ENCODE measurements around the gene CAMSAP2. TPM values are rescaled to one million over a fixed set of nuclear protein-coding genes. Genes with fewer than 3 reads are reported as not detected.

The CAMSAP2 gene
- total and polyA plus RNA-seq, 2 of the 4 experiments (the other 2 are of a cell fraction), result 8.3 to 29.4 TPM

GRCh38 chr1:200749090-200749489 is 10.4 kb downstream of the CAMSAP2 start:
- no peak overlapping the region for H3K4me3 ChIP-seq (ENCODE audit: insufficient read depth, low read depth, low read length)
- no peak overlapping the region for H3K27ac ChIP-seq (ENCODE audit: insufficient read depth, low read length)
- H2AFZ ChIP-seq (replicated peaks; ENCODE audit: low read length, poor library complexity), result no peak overlapping the region
- H3K9me3 ChIP-seq (ENCODE audit: control insufficient read depth, insufficient read depth, low read length), result no peaks in the 10 kb centered on the region
- H3K9me1 ChIP-seq (ENCODE audit: insufficient read depth, low read length), result peaks cover 17% of the 10 kb centered on the region
- H2BK5ac ChIP-seq (ENCODE audit: low read depth, low read length, poor library complexity, severe bottlenecking), result no peak overlapping the region
- H2BK120ac ChIP-seq (ENCODE audit: low read depth, low read length), result no peak overlapping the region
- no TSS peak for BruUV-seq (replicated peaks)
- in situ Hi-C loops (cut with MboI; ENCODE audit: low sequenced_read_pairs) (no loop called here), dilution Hi-C loops (cut with HindIII; ENCODE audit: low sequenced_read_pairs, unreplicated experiment) (no loop called here), intact Hi-C loops (cut with micrococcal nuclease) (no loop called here)
- H3K14ac ChIP-seq (replicated peaks; ENCODE audit: low read depth, low read length), result no peak overlapping the region
- H2AK9ac ChIP-seq (replicated peaks; ENCODE audit: low read depth, low read length, poor library complexity), result no peak overlapping the region
- POLR2A ChIA-PET (ENCODE audit: unreplicated experiment), result no interaction called here
- no peak overlapping the region for H3K4me2 ChIP-seq (ENCODE audit: low read depth, low read length)
- CTCF ChIA-PET, result no interaction called here
- no peak overlapping the region for H4K8ac ChIP-seq (ENCODE audit: low read depth in 2 of 2, low read length in 2 of 2)
- H3K4me1 ChIP-seq (ENCODE audit: control insufficient read depth, insufficient read depth, low read length), result peaks cover 5% of the 10 kb centered on the region
- no peak overlapping the region for H4K5ac ChIP-seq (ENCODE audit: low read depth, low read length)
- TF ChIP-seq CTCF (conservative IDR thresholded peaks at IDR 0.05; ENCODE audit: low read depth, low read length), result no peak
- no peak for TF ChIP-seq MAFK (IDR thresholded peaks at IDR 0.05; ENCODE audit: low read depth, low read length)
- no peak for TF ChIP-seq FOS (IDR thresholded peaks at IDR 0.05; ENCODE audit: low read depth, low read length)
- no peak for TF ChIP-seq BHLHE40 (IDR thresholded peaks at IDR 0.05; ENCODE audit: low read depth, low read length)
- no peak for TF ChIP-seq CEBPB (IDR thresholded peaks at IDR 0.05; ENCODE audit: low read depth, low read length)
- TF ChIP-seq, protein P1, sequence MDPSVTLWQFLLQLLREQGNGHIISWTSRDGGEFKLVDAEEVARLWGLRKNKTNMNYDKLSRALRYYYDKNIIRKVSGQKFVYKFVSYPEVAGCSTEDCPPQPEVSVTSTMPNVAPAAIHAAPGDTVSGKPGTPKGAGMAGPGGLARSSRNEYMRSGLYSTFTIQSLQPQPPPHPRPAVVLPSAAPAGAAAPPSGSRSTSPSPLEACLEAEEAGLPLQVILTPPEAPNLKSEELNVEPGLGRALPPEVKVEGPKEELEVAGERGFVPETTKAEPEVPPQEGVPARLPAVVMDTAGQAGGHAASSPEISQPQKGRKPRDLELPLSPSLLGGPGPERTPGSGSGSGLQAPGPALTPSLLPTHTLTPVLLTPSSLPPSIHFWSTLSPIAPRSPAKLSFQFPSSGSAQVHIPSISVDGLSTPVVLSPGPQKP (IDR thresholded peaks at IDR 0.05; ENCODE audit: borderline replicate concordance, low read depth, low read length), result no peak
- TF ChIP-seq SMC3 (IDR thresholded peaks at IDR 0.05; ENCODE audit: low read depth, low read length), result no peak
- no peak for TF ChIP-seq RAD21 (IDR thresholded peaks at IDR 0.05; ENCODE audit: low read length)
- TF ChIP-seq MAZ (IDR thresholded peaks at IDR 0.05; ENCODE audit: borderline replicate concordance, low read depth, low read length), result no peak
- TF ChIP-seq RCOR1 (IDR thresholded peaks at IDR 0.05; ENCODE audit: insufficient replicate concordance, low read length), result no peak
- TF ChIP-seq CHD1 (IDR thresholded peaks at IDR 0.05; ENCODE audit: low read depth, low read length), result no peak
- no peak for TF ChIP-seq RFX5 (IDR thresholded peaks at IDR 0.05; ENCODE audit: low read depth, low read length)
- TF ChIP-seq POLR2A (IDR thresholded peaks at IDR 0.05; ENCODE audit: low read depth, low read length), result no peak
- TF ChIP-seq, protein P2, sequence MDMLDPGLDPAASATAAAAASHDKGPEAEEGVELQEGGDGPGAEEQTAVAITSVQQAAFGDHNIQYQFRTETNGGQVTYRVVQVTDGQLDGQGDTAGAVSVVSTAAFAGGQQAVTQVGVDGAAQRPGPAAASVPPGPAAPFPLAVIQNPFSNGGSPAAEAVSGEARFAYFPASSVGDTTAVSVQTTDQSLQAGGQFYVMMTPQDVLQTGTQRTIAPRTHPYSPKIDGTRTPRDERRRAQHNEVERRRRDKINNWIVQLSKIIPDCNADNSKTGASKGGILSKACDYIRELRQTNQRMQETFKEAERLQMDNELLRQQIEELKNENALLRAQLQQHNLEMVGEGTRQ (IDR thresholded peaks at IDR 0.05; ENCODE audit: low read depth, low read length), result no peak
- no peak for TF ChIP-seq MXI1 (IDR thresholded peaks at IDR 0.05; ENCODE audit: borderline replicate concordance, low read depth, low read length)
- H3K9ac ChIP-seq (ENCODE audit: low read depth, low read length), result no peak overlapping the region
- H2AK5ac ChIP-seq (ENCODE audit: low read depth, low read length), result no peak overlapping the region
- no peak overlapping the region for H3K4ac ChIP-seq (ENCODE audit: low read depth, low read length)
- H3K27me3 ChIP-seq (ENCODE audit: control insufficient read depth, insufficient read depth, low read length), result no peaks in the 10 kb centered on the region
- no peak overlapping the region for H3K56ac ChIP-seq (ENCODE audit: extremely low read depth, insufficient read depth, low read length)
- no peak overlapping the region for H3K18ac ChIP-seq (ENCODE audit: low read depth, low read length)
- peaks cover 59% of the 10 kb centered on the region for H4K20me1 ChIP-seq (ENCODE audit: insufficient read depth, low read length)
- no peak overlapping the region for H2BK15ac ChIP-seq (ENCODE audit: low read depth, low read length)
- H3K36me3 ChIP-seq (ENCODE audit: control insufficient read depth, insufficient read depth, low read length), result peaks cover 8% of the 10 kb centered on the region
- H3K23ac ChIP-seq (ENCODE audit: low read depth, low read length), result no peak overlapping the region; the same call in 1 of the 2 replicates
- no peak overlapping the region for H4K91ac ChIP-seq (ENCODE audit: insufficient read depth, low read depth, low read length)
- ATAC-seq (ENCODE audit: low read depth) (no peak), DNase-seq (no peak)
- H2BK20ac ChIP-seq (ENCODE audit: low read depth, low read length), result no peak overlapping the region
- H3K79me1 ChIP-seq (ENCODE audit: low read depth in 1 of 2, low read length in 2 of 2), result peaks cover 22 to 66% of the 10 kb centered on the region in 2 experiments

All from IMR-90 (cell line).